Liver (tissue), 9 donors: ENCODE results near the gene DNAJC5G. TPM values are rescaled to one million over a fixed set of nuclear protein-coding genes. Genes with fewer than 3 reads are reported as not detected.

Experiments used
- DNase-seq: peaks from one replicate; pipeline ENCODE4 v3.0.0-alpha.2; 2017; ENCODE audit warnings: low spot score
- H3K27ac ChIP-seq, 2 donors: one replicate each; pipeline ENCODE4 v1.7.0; 2013; ENCODE audit warnings: inconsistent platforms in 2 of 2, low read length in 2 of 2, control low read depth in 1 of 2, low read depth in 1 of 2, mild to moderate bottlenecking in 1 of 2
- H3K27me3 ChIP-seq, 4 donors: one replicate each; pipeline versions ENCODE4 v1.6.1 to v1.7.0; 2013; ENCODE audit warnings: low read length in 3 of 4, inconsistent platforms in 1 of 4, mild to moderate bottlenecking in 1 of 4, moderate library complexity in 1 of 4; ENCODE audit not compliant: control insufficient read depth in 4 of 4, insufficient read depth in 4 of 4
- H3K36me3 ChIP-seq, 4 donors: one replicate each; pipeline versions ENCODE4 v1.6.1 to v1.7.0; 2013; ENCODE audit warnings: low read length in 3 of 4, mild to moderate bottlenecking in 3 of 4, low read depth in 1 of 4, moderate library complexity in 1 of 4; ENCODE audit not compliant: control insufficient read depth in 4 of 4, insufficient read depth in 3 of 4
- H3K4me1 ChIP-seq, 4 donors: one replicate each; pipeline versions ENCODE4 v1.6.1 to v1.7.0; 2013; ENCODE audit warnings: low read length in 3 of 4, mild to moderate bottlenecking in 3 of 4, moderate library complexity in 1 of 4; ENCODE audit not compliant: control insufficient read depth in 4 of 4, insufficient read depth in 4 of 4
- H3K4me3 ChIP-seq, 3 donors: one replicate each; pipeline versions ENCODE4 v1.6.1 to v1.7.0; 2013; ENCODE audit warnings: low read length in 3 of 3, control low read depth in 1 of 3, low read depth in 1 of 3, mild to moderate bottlenecking in 1 of 3
- H3K9ac ChIP-seq, 2 donors: one replicate each; pipeline ENCODE4 v1.7.0; 2013; ENCODE audit warnings: low read length in 2 of 2, mild to moderate bottlenecking in 2 of 2, moderate library complexity in 2 of 2, control low read depth in 1 of 2, low read depth in 1 of 2
- H3K9me3 ChIP-seq, 4 donors: one replicate each; pipeline versions ENCODE4 v1.6.1 to v1.7.0; 2013; ENCODE audit warnings: low read length in 3 of 4; ENCODE audit not compliant: control insufficient read depth in 4 of 4
- EGR1 ChIP-seq, 2 donors: IDR thresholded peaks; 2 replicates each; pipeline ENCODE4 v1.6.1; 2016 to 2018; ENCODE audit warnings: antibody characterized with exemption in 2 of 2, low read depth in 2 of 2
- FOXA1 ChIP-seq: IDR thresholded peaks from 2 replicates; pipeline ENCODE4 v1.6.1; 2016; ENCODE audit warnings: antibody characterized with exemption
- FOXA2 ChIP-seq: IDR thresholded peaks from 2 replicates; pipeline ENCODE4 v1.6.1; 2016; ENCODE audit warnings: antibody characterized with exemption
- GABPA ChIP-seq, 2 donors: IDR thresholded peaks in 1 of 2; conservative IDR thresholded peaks in 1 of 2; 2 replicates each; pipeline ENCODE4 v1.6.1; 2016; ENCODE audit warnings: antibody characterized with exemption in 2 of 2, mild to moderate bottlenecking in 1 of 2, moderate library complexity in 1 of 2
- HNF4A ChIP-seq, 2 donors: conservative IDR thresholded peaks; 2 replicates each; pipeline ENCODE4 v1.6.1; 2016; ENCODE audit warnings: antibody characterized with exemption in 2 of 2, mild to moderate bottlenecking in 2 of 2
- HNF4G ChIP-seq: IDR thresholded peaks from 2 replicates; pipeline ENCODE4 v1.6.1; 2016; ENCODE audit warnings: antibody characterized with exemption
- JUND ChIP-seq, 2 donors: IDR thresholded peaks; 2 replicates each; pipeline ENCODE4 v1.6.1; 2016; ENCODE audit warnings: antibody characterized with exemption in 2 of 2
- NR2F2 ChIP-seq: IDR thresholded peaks from 2 replicates; pipeline ENCODE4 v1.6.1; 2016; ENCODE audit warnings: antibody characterized with exemption
- RXRA ChIP-seq, 2 donors: IDR thresholded peaks; 2 replicates each; pipeline ENCODE4 v1.6.1; 2017 to 2018; ENCODE audit warnings: antibody characterized with exemption in 2 of 2, mild to moderate bottlenecking in 1 of 2
- SP1 ChIP-seq: IDR thresholded peaks from 2 replicates; pipeline ENCODE4 v1.6.1; 2018; ENCODE audit warnings: antibody characterized with exemption, mild to moderate bottlenecking
- TAF1 ChIP-seq: conservative IDR thresholded peaks from 2 replicates; pipeline ENCODE4 v1.6.1; 2016; ENCODE audit warnings: antibody characterized with exemption, mild to moderate bottlenecking
- YY1 ChIP-seq: IDR thresholded peaks from 2 replicates; pipeline ENCODE4 v1.6.1; 2016; ENCODE audit warnings: antibody characterized with exemption, mild to moderate bottlenecking
- WGBS: extraction: QIAGEN DNeasy Blood & Tissue Kit; methylation state at CpG from one replicate; pipeline ENCODE4 v1.1.7; 2013; 5-methylcytosine and 5-hydroxymethylcytosine counted together
- polyA plus RNA-seq, 2 donors: library from polyadenylated mRNA; stranded (reverse) in 1 of 2; unstranded in 1 of 2; fragments of 200-250 nt in 1 of 2; fragments of >200 nt in 1 of 2; fragmentation: Nextera tagmentation in 1 of 2; extraction: Ambion mirVana in 1 of 2; gene quantifications; one replicate each; pipeline versions ENCODE4 v1.2.1 to v1.2.3, GENCODE V29; 2013 to 2015
- total RNA-seq, 2 donors: library from RNA; depleted of rRNA; stranded (reverse); fragments of >200 nt; gene quantifications; one replicate each; pipeline ENCODE4 v1.2.3, GENCODE V29; 2014
- TF ChIP-seq, protein P1 (sequence below): IDR thresholded peaks from 2 replicates; pipeline ENCODE4 v1.6.1; 2016; ENCODE audit warnings: antibody characterized with exemption
- TF ChIP-seq, protein P2 (sequence below): IDR thresholded peaks from 2 replicates; pipeline ENCODE4 v1.6.1; 2016; ENCODE audit warnings: antibody characterized with exemption
- TF ChIP-seq, protein P3 (sequence below): fragments of 150-350 bp; IDR thresholded peaks from 2 replicates; pipeline ENCODE4 v1.5.1; 2017; ENCODE audit warnings: improper control_type of control experiment, low read depth, low read length; ENCODE audit not compliant: missing input control
- TF ChIP-seq, protein P4 (sequence below): IDR thresholded peaks from 2 replicates; pipeline ENCODE4 v1.6.1; 2016; ENCODE audit warnings: antibody characterized with exemption, mild to moderate bottlenecking
- donor health status: healthy.
- donor health status: healthy.
- donor health status: healthy.
- donor health status: healthy.
- donor health status: healthy.

The DNAJC5G gene
- total and polyA plus RNA-seq, 4 donors, result not detected

GRCh38 chr2:27240406-27240805 is 34.8 kb upstream of the DNAJC5G start:
- 96% methylated on average over 9 of the region's 9 CpGs for WGBS
- Histone ChIP-seq H3K9ac (no peak overlapping the region), H3K27ac (no peak overlapping the region), H3K4me1 (no peaks in the 10 kb centered on the region), H3K36me3 (peaks cover 30 to 88% (median 71%) of the 10 kb centered on the region in 4 donors), H3K9me3 (no peaks in the 10 kb centered on the region), H3K27me3 (no peaks in the 10 kb centered on the region), H3K4me3 (no peak overlapping the region)
- DNase-seq, result no peak
- TF ChIP-seq, protein P1, sequence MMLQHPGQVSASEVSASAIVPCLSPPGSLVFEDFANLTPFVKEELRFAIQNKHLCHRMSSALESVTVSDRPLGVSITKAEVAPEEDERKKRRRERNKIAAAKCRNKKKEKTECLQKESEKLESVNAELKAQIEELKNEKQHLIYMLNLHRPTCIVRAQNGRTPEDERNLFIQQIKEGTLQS, result no peak
- TF ChIP-seq, protein P2, sequence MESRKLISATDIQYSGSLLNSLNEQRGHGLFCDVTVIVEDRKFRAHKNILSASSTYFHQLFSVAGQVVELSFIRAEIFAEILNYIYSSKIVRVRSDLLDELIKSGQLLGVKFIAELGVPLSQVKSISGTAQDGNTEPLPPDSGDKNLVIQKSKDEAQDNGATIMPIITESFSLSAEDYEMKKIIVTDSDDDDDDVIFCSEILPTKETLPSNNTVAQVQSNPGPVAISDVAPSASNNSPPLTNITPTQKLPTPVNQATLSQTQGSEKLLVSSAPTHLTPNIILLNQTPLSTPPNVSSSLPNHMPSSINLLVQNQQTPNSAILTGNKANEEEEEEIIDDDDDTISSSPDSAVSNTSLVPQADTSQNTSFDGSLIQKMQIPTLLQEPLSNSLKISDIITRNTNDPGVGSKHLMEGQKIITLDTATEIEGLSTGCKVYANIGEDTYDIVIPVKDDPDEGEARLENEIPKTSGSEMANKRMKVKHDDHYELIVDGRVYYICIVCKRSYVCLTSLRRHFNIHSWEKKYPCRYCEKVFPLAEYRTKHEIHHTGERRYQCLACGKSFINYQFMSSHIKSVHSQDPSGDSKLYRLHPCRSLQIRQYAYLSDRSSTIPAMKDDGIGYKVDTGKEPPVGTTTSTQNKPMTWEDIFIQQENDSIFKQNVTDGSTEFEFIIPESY, result no peak
- TF ChIP-seq YY1 (no peak), GABPA (IDR thresholded peaks at IDR 0.05 in 1 of 2, conservative IDR thresholded peaks at IDR 0.05 in 1 of 2) (no peak), JUND (IDR thresholded peaks at IDR 0.05) (no peak), FOXA1 (no peak), SP1 (no peak), TAF1 (no peak), HNF4G (no peak), FOXA2 (no peak), HNF4A (conservative IDR thresholded peaks at IDR 0.05) (no peak), NR2F2 (no peak), EGR1 (IDR thresholded peaks at IDR 0.05; ENCODE audit: low read depth in 2 of 2) (no peak), RXRA (IDR thresholded peaks at IDR 0.05) (no peak)
- TF ChIP-seq, protein P3, sequence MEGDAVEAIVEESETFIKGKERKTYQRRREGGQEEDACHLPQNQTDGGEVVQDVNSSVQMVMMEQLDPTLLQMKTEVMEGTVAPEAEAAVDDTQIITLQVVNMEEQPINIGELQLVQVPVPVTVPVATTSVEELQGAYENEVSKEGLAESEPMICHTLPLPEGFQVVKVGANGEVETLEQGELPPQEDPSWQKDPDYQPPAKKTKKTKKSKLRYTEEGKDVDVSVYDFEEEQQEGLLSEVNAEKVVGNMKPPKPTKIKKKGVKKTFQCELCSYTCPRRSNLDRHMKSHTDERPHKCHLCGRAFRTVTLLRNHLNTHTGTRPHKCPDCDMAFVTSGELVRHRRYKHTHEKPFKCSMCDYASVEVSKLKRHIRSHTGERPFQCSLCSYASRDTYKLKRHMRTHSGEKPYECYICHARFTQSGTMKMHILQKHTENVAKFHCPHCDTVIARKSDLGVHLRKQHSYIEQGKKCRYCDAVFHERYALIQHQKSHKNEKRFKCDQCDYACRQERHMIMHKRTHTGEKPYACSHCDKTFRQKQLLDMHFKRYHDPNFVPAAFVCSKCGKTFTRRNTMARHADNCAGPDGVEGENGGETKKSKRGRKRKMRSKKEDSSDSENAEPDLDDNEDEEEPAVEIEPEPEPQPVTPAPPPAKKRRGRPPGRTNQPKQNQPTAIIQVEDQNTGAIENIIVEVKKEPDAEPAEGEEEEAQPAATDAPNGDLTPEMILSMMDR, result no peak
- TF ChIP-seq, protein P4, sequence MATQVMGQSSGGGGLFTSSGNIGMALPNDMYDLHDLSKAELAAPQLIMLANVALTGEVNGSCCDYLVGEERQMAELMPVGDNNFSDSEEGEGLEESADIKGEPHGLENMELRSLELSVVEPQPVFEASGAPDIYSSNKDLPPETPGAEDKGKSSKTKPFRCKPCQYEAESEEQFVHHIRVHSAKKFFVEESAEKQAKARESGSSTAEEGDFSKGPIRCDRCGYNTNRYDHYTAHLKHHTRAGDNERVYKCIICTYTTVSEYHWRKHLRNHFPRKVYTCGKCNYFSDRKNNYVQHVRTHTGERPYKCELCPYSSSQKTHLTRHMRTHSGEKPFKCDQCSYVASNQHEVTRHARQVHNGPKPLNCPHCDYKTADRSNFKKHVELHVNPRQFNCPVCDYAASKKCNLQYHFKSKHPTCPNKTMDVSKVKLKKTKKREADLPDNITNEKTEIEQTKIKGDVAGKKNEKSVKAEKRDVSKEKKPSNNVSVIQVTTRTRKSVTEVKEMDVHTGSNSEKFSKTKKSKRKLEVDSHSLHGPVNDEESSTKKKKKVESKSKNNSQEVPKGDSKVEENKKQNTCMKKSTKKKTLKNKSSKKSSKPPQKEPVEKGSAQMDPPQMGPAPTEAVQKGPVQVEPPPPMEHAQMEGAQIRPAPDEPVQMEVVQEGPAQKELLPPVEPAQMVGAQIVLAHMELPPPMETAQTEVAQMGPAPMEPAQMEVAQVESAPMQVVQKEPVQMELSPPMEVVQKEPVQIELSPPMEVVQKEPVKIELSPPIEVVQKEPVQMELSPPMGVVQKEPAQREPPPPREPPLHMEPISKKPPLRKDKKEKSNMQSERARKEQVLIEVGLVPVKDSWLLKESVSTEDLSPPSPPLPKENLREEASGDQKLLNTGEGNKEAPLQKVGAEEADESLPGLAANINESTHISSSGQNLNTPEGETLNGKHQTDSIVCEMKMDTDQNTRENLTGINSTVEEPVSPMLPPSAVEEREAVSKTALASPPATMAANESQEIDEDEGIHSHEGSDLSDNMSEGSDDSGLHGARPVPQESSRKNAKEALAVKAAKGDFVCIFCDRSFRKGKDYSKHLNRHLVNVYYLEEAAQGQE, result no peak
